ENCODE measurements around the gene CDC20. TPM values are rescaled to one million over a fixed set of nuclear protein-coding genes. Genes with fewer than 3 reads are reported as not detected.

CDC20 gene
- total RNA-seq = 100 to 1,000 TPM in 1 of 5 experiments, 1 to 10 TPM in 1, under 1 TPM in 3; 0.38 to 101 (median 0.78) TPM
- not detected for polyA plus RNA-seq
- 1.3 reads per million, percentile 2 among the genes with 10 or more reads in this experiment for total RNA-seq

GRCh38 chr1:43358746-43359693, at the start of gene CDC20:
Gene CDC20 (plus strand): TSS chr1:43358981. CDS start chr1:43359216, 235 bp downstream.
- intact Hi-C loops (cut with micrococcal nuclease) = loop anchor here (1.0 to 10.0 kb wide), 13 partner anchors 9 to 1997 kb away; partner anchors contain the start of genes CFAP57 (in 2 of the 2), EBNA1BP2 (in 2 of the 2), ELOVL1 (in 2 of the 2) and MED8 (in 2 of the 2)
- POLR2A ChIA-PET = interaction anchor here (0.7 to 2.5 kb wide), 4 partner anchors 9 to 1277 kb away, joined by 3 to 16 read pairs (median 10); partner anchors contain the start of genes ELOVL1, MED8 and SZT2
- Mint-ChIP-seq H3K27me3 (no peaks in the 10 kb centered on the region), H3K27ac (peak within 1 kb of the TSS; percentile 22 to 88 (median 87)), H3K4me1 (peaks cover 10 to 55% (median 20%) of the 10 kb centered on the region in 7 donors), H3K9me3 (no peaks in the 10 kb centered on the region), H3K36me3 (peaks cover 3 to 43% (median 5%) of the 10 kb centered on the region in 5 donors), H3K4me3 (peak within 1 kb of the TSS; percentile 74 to 97 (median 90))
- Histone ChIP-seq H3K9me3 (ENCODE audit: control insufficient read depth in 2 of 3, low read length in 3 of 3) (no peaks in the 10 kb centered on the region), H3K4me1 (ENCODE audit: control insufficient read depth in 2 of 2, insufficient read depth in 2 of 2, low read length in 2 of 2) (peaks cover 5 to 10% of the 10 kb centered on the region in 2 donors), H3K27me3 (ENCODE audit: control insufficient read depth in 2 of 2, insufficient read depth in 2 of 2, low read length in 2 of 2) (no peaks in the 10 kb centered on the region), H3K27ac (ENCODE audit: low read depth, low read length) (peak within 1 kb of the TSS; percentile 78), H3K4me3 (ENCODE audit: low read length) (peak within 1 kb of the TSS; percentile 90), H3K36me3 (ENCODE audit: control insufficient read depth in 2 of 3, insufficient read depth in 3 of 3, low read length in 3 of 3) (peaks cover 0 to 21% (median 6%) of the 10 kb centered on the region in 3 experiments)
- CTCF ChIA-PET = no interaction called here
- peak; percentile 100 for ATAC-seq
- peak; percentile 91 to 99 (median 96) for DNase-seq

DNA sequence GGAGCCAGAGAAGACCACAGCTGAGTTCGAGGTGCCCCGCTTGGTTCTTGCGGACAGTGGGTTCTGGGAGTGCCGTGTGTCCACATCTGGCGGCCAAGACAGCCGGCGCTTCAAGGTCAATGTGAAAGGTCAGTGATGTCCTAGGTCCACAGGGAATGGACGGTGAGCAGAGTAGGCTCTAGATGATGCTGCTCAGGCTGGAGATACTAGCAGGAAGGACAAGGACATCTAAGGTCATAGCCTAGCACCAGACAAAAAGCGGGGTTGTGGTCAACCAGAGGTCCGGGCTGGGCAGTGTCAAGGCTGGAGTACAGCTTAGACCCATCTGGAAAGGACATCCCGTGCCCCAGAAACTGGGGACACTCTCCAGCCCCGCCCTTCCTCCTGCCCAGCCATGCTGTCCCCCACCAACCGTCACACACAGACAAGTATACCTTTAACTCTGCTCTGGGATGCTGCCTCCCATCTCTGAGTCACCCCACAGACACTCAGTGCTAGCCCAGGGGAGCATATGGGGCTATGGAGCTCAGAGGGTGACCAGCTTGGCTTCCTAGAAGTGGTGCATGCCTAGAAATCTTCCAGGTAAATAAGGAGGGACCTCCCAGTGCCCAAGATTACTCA, 49.3 kb upstream of the CDC20 start:
- H3K4me1 ChIP-seq (ENCODE audit: control insufficient read depth in 2 of 2, insufficient read depth in 2 of 2, low read length in 2 of 2) = no peaks in the 10 kb centered on the region
- H3K27ac ChIP-seq (ENCODE audit: low read depth, low read length) = no peak overlapping the region
- ChIA-PET CTCF (no interaction called here), POLR2A (no interaction called here)
- ATAC-seq (no peak), DNase-seq (no peak)
- Mint-ChIP-seq H3K27ac (no peak overlapping the region), H3K36me3 (no peaks in the 10 kb centered on the region), H3K4me1 (peaks cover 0 to 5% (median 0%) of the 10 kb centered on the region in 7 donors), H3K9me3 (no peaks in the 10 kb centered on the region), H3K27me3 (peaks cover 0 to 5% (median 0%) of the 10 kb centered on the region in 5 donors), H3K4me3 (no peak overlapping the region)
- no peaks in the 10 kb centered on the region for H3K27me3 ChIP-seq (ENCODE audit: control insufficient read depth in 2 of 2, insufficient read depth in 2 of 2, low read length in 2 of 2)
- intact Hi-C loops (cut with micrococcal nuclease) = no loop called here
- H3K36me3 ChIP-seq (ENCODE audit: control insufficient read depth in 2 of 3, insufficient read depth in 3 of 3, low read length in 3 of 3) = no peaks in the 10 kb centered on the region
- H3K9me3 ChIP-seq (ENCODE audit: control insufficient read depth in 2 of 3, low read length in 3 of 3) = no peaks in the 10 kb centered on the region
- no peak overlapping the region for H3K4me3 ChIP-seq (ENCODE audit: low read length)

DNA sequence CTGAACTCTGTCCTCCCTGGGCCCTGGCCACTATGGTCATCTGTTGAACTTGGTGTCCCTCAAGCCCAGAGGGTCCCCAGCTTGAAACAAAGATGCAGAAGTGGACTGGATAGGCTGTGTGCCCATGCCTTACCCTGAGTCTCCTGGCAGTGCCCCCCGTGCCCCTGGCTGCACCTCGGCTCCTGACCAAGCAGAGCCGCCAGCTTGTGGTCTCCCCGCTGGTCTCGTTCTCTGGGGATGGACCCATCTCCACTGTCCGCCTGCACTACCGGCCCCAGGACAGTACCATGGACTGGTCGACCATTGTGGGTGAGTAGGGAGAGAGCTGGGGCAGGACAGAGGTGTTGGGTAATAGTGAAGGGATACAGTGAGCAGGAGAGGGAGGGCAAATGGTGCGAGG, 47.3 kb upstream of the CDC20 start:
- ChIA-PET POLR2A (no interaction called here), CTCF (no interaction called here)
- intact Hi-C loops (cut with micrococcal nuclease) = no loop called here
- H3K27ac Mint-ChIP-seq = no peak overlapping the region
- no peak overlapping the region for H3K4me3 Mint-ChIP-seq
- H3K9me3 Mint-ChIP-seq = no peaks in the 10 kb centered on the region
- peaks cover 0 to 2% (median 0%) of the 10 kb centered on the region in 7 donors for H3K4me1 Mint-ChIP-seq
- ATAC-seq = no peak
- H3K4me3 ChIP-seq (ENCODE audit: low read length) = no peak overlapping the region
- H3K36me3 Mint-ChIP-seq = no peaks in the 10 kb centered on the region
- no peak for DNase-seq
- peaks cover 0 to 5% (median 0%) of the 10 kb centered on the region in 5 donors for H3K27me3 Mint-ChIP-seq
- no peaks in the 10 kb centered on the region for H3K27me3 ChIP-seq (ENCODE audit: control insufficient read depth in 2 of 2, insufficient read depth in 2 of 2, low read length in 2 of 2)
- no peaks in the 10 kb centered on the region for H3K4me1 ChIP-seq (ENCODE audit: control insufficient read depth in 2 of 2, insufficient read depth in 2 of 2, low read length in 2 of 2)
- H3K36me3 ChIP-seq (ENCODE audit: control insufficient read depth in 2 of 3, insufficient read depth in 3 of 3, low read length in 3 of 3) = no peaks in the 10 kb centered on the region
- no peak overlapping the region for H3K27ac ChIP-seq (ENCODE audit: low read depth, low read length)
- no peaks in the 10 kb centered on the region for H3K9me3 ChIP-seq (ENCODE audit: control insufficient read depth in 2 of 3, low read length in 3 of 3)

DNA sequence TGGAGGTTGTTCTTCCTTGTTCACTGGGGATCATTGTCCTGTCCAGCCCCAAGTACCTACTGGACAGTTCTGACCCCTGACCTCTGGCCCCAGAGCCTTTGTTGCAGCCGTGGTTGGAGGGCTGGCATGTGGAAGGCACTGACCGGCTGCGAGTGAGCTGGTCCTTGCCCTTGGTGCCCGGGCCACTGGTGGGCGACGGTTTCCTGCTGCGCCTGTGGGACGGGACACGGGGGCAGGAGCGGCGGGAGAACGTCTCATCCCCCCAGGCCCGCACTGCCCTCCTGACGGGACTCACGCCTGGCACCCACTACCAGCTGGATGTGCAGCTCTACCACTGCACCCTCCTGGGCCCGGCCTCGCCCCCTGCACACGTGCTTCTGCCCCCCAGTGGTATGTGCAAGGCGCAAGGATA, 46.6 kb upstream of the CDC20 start:
- CTCF ChIA-PET = interaction anchor here (1.0 kb wide), 1 partner anchor 9 kb away, joined by 3 read pairs; no protein-coding TSS in a partner anchor
- peaks cover 0 to 5% (median 0%) of the 10 kb centered on the region in 5 donors for H3K27me3 Mint-ChIP-seq

DNA sequence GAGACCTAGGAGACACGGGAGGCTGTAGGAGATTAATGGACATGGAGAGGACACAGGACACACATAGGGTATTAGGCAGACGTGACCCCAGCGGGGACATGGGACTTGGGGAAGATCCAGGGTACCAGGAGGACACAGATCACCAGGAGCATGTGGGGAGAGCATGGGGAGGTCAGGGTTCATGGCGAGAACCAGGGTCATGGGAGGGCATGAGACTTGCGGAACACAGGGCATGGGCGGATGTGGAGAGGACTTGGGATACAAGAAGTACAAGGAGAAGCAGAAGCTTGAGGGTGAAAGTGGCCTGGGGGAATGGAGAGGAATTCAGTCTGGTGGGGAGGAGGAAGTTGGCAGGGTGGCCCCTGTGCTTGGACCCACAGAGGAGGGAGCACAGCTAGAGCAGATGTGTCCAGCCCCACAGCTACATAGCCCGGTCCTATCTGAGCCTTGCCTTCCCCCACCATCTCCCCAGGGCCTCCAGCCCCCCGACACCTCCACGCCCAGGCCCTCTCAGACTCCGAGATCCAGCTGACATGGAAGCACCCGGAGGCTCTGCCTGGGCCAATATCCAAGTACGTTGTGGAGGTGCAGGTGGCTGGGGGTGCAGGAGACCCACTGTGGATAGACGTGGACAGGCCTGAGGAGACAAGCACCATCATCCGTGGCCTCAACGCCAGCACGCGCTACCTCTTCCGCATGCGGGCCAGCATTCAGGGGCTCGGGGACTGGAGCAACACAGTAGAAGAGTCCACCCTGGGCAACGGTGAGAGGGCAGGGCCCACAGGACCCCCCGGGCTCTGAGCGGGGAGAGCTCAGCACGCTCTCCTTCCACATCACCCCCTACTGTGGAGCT, 45.9 kb upstream of the CDC20 start:
- H3K27me3 ChIP-seq (ENCODE audit: control insufficient read depth in 2 of 2, insufficient read depth in 2 of 2, low read length in 2 of 2) = no peaks in the 10 kb centered on the region
- H3K27ac ChIP-seq (ENCODE audit: low read depth, low read length) = no peak overlapping the region
- peaks cover 0 to 5% (median 0%) of the 10 kb centered on the region in 5 donors for H3K27me3 Mint-ChIP-seq
- no peaks in the 10 kb centered on the region for H3K36me3 Mint-ChIP-seq
- no peaks in the 10 kb centered on the region for H3K9me3 ChIP-seq (ENCODE audit: control insufficient read depth in 2 of 3, low read length in 3 of 3)
- no peak overlapping the region for H3K4me3 ChIP-seq (ENCODE audit: low read length)
- intact Hi-C loops (cut with micrococcal nuclease) = no loop called here
- CTCF ChIA-PET = interaction anchor here (1.0 kb wide), 1 partner anchor 8 kb away, joined by 3 read pairs; no protein-coding TSS in a partner anchor
- H3K4me1 Mint-ChIP-seq = peaks cover 0 to 4% (median 0%) of the 10 kb centered on the region in 7 donors
- H3K4me3 Mint-ChIP-seq = no peak overlapping the region
- no peaks in the 10 kb centered on the region for H3K9me3 Mint-ChIP-seq
- peak overlapping the region in 1 of 9 donors; percentile 60 for H3K27ac Mint-ChIP-seq
- POLR2A ChIA-PET = no interaction called here
- DNase-seq (no peak), ATAC-seq (no peak)
- H3K4me1 ChIP-seq (ENCODE audit: control insufficient read depth in 2 of 2, insufficient read depth in 2 of 2, low read length in 2 of 2) = no peaks in the 10 kb centered on the region
- no peaks in the 10 kb centered on the region for H3K36me3 ChIP-seq (ENCODE audit: control insufficient read depth in 2 of 3, insufficient read depth in 3 of 3, low read length in 3 of 3)

More for the DNA sequence above, 46.6 kb upstream of the CDC20 start:
- Histone ChIP-seq H3K4me3 (ENCODE audit: low read length) (no peak overlapping the region), H3K9me3 (ENCODE audit: control insufficient read depth in 2 of 3, low read length in 3 of 3) (no peaks in the 10 kb centered on the region), H3K27ac (ENCODE audit: low read depth, low read length) (no peak overlapping the region), H3K27me3 (ENCODE audit: control insufficient read depth in 2 of 2, insufficient read depth in 2 of 2, low read length in 2 of 2) (no peaks in the 10 kb centered on the region), H3K36me3 (ENCODE audit: control insufficient read depth in 2 of 3, insufficient read depth in 3 of 3, low read length in 3 of 3) (no peaks in the 10 kb centered on the region), H3K4me1 (ENCODE audit: control insufficient read depth in 2 of 2, insufficient read depth in 2 of 2, low read length in 2 of 2) (no peaks in the 10 kb centered on the region)
- peaks cover 0 to 2% (median 0%) of the 10 kb centered on the region in 7 donors for H3K4me1 Mint-ChIP-seq
- ATAC-seq = no peak
- H3K27ac Mint-ChIP-seq = peak overlapping the region in 1 of 9 donors; percentile 60
- no peaks in the 10 kb centered on the region for H3K36me3 Mint-ChIP-seq
- intact Hi-C loops (cut with micrococcal nuclease) = no loop called here
- no peak overlapping the region for H3K4me3 Mint-ChIP-seq
- no peak for DNase-seq
- no peaks in the 10 kb centered on the region for H3K9me3 Mint-ChIP-seq
- POLR2A ChIA-PET = no interaction called here

GRCh38 chr1:43313771-43314170, 45.0 kb upstream of the CDC20 start:
- H3K9me3 Mint-ChIP-seq = no peaks in the 10 kb centered on the region
- DNase-seq (no peak), ATAC-seq (no peak)
- no peaks in the 10 kb centered on the region for H3K27me3 ChIP-seq (ENCODE audit: control insufficient read depth in 2 of 2, insufficient read depth in 2 of 2, low read length in 2 of 2)
- H3K4me3 ChIP-seq (ENCODE audit: low read length) = no peak overlapping the region
- CTCF ChIA-PET = no interaction called here
- no peak overlapping the region for H3K27ac ChIP-seq (ENCODE audit: low read depth, low read length)
- no peaks in the 10 kb centered on the region for H3K4me1 ChIP-seq (ENCODE audit: control insufficient read depth in 2 of 2, insufficient read depth in 2 of 2, low read length in 2 of 2)
- intact Hi-C loops (cut with micrococcal nuclease) = no loop called here
- H3K27ac Mint-ChIP-seq = no peak overlapping the region
- H3K27me3 Mint-ChIP-seq = peaks cover 0 to under 1% (median 0%) of the 10 kb centered on the region in 5 donors
- H3K9me3 ChIP-seq (ENCODE audit: control insufficient read depth in 2 of 3, low read length in 3 of 3) = no peaks in the 10 kb centered on the region
- H3K4me1 Mint-ChIP-seq = peaks cover 0 to 4% (median 0%) of the 10 kb centered on the region in 7 donors
- POLR2A ChIA-PET = no interaction called here
- H3K4me3 Mint-ChIP-seq = no peak overlapping the region
- H3K36me3 Mint-ChIP-seq = no peaks in the 10 kb centered on the region
- no peaks in the 10 kb centered on the region for H3K36me3 ChIP-seq (ENCODE audit: control insufficient read depth in 2 of 3, insufficient read depth in 3 of 3, low read length in 3 of 3)

All from naive thymus-derived CD4-positive, alpha-beta T cell (primary cell).